GM10266 (cell line): ENCODE measurements around the gene DNAJB6.

Source experiments
- DNase-seq: peaks from one replicate; pipeline ENCODE4 v3.0.0; 2012; ENCODE audit errors: extremely low spot score
- TF ChIP-seq, protein P1 (sequence below): IDR thresholded peaks from 2 replicates; pipeline ENCODE4 v1.5.1; 2012; ENCODE audit warnings: mild to moderate bottlenecking, low read depth; ENCODE audit not compliant: control insufficient read depth, insufficient read depth; ENCODE audit errors: missing control alignments

DNAJB6 gene

DNA sequence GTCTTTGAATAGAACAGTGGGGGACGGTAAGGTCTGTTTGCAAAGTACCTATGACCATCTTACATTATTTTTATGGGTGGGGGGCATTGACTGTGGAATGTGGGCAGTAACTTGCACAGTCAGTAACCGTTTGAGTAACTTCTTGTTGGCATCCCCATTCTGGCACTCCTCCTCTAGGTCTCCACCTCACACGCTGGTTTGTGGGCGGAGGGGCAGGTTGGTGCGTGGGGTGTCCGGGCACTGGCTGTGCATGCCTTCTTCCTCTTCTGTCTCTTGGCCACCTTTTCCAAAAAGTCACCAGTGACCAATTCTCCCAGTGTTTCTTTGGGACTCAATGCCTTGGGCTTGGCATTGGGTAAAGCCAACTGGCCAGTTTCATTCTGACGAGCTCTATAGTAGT, 43.6 kb downstream of the DNAJB6 start:
- DNase-seq, result no peak
- TF ChIP-seq, protein P1, sequence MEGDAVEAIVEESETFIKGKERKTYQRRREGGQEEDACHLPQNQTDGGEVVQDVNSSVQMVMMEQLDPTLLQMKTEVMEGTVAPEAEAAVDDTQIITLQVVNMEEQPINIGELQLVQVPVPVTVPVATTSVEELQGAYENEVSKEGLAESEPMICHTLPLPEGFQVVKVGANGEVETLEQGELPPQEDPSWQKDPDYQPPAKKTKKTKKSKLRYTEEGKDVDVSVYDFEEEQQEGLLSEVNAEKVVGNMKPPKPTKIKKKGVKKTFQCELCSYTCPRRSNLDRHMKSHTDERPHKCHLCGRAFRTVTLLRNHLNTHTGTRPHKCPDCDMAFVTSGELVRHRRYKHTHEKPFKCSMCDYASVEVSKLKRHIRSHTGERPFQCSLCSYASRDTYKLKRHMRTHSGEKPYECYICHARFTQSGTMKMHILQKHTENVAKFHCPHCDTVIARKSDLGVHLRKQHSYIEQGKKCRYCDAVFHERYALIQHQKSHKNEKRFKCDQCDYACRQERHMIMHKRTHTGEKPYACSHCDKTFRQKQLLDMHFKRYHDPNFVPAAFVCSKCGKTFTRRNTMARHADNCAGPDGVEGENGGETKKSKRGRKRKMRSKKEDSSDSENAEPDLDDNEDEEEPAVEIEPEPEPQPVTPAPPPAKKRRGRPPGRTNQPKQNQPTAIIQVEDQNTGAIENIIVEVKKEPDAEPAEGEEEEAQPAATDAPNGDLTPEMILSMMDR, result no peak

DNA sequence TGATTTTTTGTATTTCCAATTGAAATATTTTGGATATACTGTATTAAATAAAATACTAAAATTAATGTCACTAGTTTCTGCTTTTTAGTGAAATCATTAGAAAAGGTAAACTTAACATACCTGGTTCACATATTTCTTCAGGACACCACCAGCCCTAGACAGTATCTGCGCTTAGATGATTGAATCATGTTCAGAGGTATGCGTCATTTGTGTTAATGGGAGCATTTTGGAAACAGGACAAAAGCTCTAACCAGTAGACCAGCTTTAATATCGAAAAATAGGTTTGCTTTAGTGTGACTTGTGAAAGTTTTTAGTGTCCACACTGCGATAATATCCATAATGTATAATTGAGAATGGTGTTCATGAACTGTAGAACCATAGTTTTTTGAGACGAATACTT, 47.1 kb downstream of the DNAJB6 start:
- no peak for DNase-seq
- TF ChIP-seq, protein P1, result no peak

DNA sequence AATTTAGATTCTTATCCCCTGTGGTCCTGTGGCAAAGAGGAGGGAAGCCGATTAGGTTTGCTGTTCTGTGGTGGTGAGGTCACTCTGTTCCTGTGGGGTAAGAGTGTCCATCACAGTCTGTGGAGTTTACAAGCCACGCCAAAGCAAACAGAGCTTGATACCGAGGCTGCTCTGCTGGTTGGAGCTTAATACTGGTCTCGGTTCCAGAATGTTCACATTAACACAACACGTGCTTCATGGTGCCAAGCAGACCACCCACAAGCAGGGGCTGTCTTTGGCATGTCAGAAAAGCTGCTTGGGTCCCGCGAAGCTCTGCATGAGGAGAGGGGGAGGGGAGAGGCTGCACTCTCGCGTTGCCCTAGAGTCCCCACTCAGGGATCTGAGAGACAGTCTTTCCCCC, 47.5 kb downstream of the DNAJB6 start:
- TF ChIP-seq, protein P1, result no peak
- no peak for DNase-seq

DNA sequence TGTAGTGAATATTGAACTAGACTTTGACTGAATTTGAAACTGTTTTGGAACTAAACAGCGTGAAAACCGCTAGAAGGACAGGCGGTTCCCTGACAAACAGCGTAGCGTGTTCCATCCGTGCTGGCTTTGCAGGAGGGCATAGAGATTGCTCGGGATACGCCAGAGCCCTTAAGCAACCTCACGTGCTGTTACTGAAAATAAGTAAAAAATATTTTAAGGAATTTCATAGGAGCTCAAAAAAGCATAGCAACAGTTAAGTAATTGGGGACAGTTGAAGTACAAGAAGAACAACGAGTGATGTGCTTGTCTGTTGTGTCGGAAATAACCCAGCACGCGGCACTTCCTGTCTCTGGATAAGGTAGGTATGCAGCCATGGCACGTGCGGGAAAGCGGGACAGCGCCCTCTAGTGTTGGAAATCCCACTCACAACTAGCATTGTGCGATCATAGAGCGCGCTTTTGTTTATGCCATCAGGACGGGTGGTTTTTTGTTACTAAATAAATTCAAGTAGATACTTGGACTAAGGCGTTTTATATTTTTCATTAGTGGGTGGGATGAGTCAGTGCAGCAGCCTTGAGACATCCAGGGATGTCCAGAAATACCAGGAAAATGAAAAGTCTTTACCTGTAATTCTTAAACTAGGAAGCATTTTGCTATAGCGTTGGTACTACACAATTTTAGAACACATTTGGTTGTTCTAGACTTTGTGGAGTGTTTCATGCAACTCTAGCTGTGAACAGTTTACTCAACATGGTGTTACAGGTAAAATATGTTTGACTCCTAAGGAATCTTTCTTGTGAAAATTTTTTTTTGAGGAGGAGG, 50.4 kb downstream of the DNAJB6 start:
- TF ChIP-seq, protein P1, result peak; percentile 87
- DNase-seq, result peak; percentile 80

DNA sequence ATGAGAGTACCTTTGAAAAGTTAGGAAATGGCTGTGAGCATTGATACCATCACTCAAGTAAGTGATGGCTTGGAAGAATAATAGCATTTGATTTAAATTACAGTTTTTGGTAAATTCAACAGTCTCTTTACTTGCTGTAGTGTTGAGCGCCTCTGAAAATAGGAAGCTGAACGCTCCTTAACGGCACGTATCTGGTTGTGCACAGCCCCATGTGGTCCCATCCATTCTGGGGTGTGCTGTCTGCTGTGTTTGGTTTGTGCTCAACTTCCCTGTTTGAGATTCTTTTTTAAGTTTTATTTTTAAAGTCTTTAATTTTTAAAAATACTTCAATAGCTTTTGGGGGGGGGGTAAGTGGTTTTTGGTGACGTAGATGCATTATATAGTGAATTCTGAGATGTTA, 51.5 kb downstream of the DNAJB6 start:
- TF ChIP-seq, protein P1, result no peak
- DNase-seq, result no peak

DNA sequence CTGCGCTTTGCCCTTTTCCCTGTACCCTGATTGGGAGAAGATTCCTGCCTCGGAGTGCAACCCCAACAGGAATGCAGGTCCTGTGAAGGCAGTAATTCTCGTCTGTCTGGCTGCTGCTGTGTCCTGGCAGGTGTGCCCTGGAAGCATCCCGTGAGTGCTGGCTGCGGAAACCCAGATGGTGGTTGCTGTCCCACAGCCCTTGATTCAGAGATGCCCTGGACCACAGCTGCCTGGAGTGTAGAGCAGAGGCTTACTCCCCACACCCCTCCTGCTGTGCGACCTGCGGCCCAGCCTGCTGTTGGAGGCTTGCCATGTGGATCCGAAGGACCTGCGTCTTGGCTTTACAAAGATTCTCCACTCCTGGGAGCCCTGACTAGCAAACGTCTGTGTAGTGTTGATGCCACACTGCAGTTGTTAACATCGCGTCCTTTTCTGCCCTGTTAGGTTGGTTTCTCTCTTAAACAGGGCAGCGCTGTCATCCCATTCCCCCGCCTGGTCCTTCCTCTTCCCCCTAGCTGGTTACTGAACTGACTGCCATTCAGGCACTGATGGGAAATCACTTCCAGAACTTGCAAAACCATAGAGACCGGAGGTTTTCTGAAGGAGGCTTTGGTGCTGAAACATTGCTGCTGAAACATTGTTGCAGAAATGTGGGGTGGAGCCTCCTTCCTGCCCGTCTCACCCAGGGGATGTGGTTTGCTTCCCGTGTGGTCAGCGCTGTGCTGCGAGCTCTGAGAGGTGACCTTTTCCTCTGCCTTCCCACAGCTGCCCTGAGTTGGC, 53.3 kb downstream of the DNAJB6 start:
- TF ChIP-seq, protein P1, result no peak
- DNase-seq, result no peak

DNA sequence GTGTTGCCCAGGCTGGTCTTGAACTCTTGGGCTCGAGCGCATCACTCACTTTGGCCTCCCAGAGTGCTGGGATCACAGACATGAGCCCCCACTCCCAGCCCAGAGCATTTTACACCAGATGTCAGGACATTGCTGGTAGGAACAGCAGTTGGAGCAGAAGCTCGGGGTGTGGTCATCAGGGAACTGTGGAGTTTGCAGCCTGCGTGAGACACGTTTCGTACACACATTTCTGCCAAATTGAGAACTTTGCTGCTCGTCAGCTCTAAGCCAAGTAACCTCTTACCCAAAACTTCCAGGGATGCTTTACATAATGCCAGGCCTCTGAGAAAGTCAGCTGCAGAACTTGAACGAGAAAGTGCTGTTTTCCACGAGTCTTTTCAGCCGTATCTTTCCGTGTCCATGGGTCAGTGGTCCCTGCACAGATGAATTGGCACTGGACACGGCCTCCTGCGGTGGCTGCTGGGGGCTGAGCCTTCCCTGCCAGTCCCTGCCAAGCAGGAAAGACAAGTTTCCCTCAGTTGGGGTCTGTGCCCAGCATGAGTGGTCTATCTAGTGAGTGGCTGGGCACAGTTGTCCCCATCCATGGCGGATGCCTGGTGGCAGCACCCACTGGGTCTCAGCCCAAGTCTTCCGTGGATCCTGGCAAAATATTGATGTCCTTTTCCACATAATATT, 54.4 kb downstream of the DNAJB6 start:
- TF ChIP-seq, protein P1, result no peak
- DNase-seq, result no peak
